Renal cortex interstitium (tissue), 11 donors: Measurements from ENCODE around the gene C1QTNF5. TPM values are rescaled to one million over a fixed set of nuclear protein-coding genes. Genes with fewer than 3 reads are reported as not detected.
A peak's percentile ranks its signal among the peaks of the same experiment; 100 is the strongest.

ENCODE experiments used
- DNase-seq, 11 donors: peaks; one replicate each; pipeline ENCODE4 v3.0.0-alpha.2; 2013; ENCODE audit warnings: low read depth in 9 of 11, low spot score in 4 of 11; ENCODE audit errors: extremely low read depth in 1 of 11
- polyA plus RNA-seq, 3 donors: library from polyadenylated mRNA; unstranded; fragments of 120-200 nt; gene quantifications; one replicate each; pipeline ENCODE4 v1.2.1, GENCODE V29; 2013; ENCODE audit not compliant: insufficient read length in 3 of 3

Gene C1QTNF5
- polyA plus RNA-seq, 3 donors, result 18.1 to 30.5 (median 23.7) TPM

GRCh38 chr11:119344291-119345010 is 3.8 kb upstream of the C1QTNF5 start:
- no peak for DNase-seq

- DNase-seq, result no peak
Measured at GRCh38 chr11:119343726-119344125, 3.0 kb upstream of the C1QTNF5 start.

GRCh38 chr11:119342362-119343130 is 1.9 kb upstream of the C1QTNF5 start:
- DNase-seq, result no peak

GRCh38 chr11:119342023-119342300 is 1.3 kb upstream of the C1QTNF5 start:
- DNase-seq, result no peak

GRCh38 chr11:119341222-119342022 is 739 bp upstream of the C1QTNF5 start:
- no peak for DNase-seq

GRCh38 chr11:119339589-119340334 is 921 bp downstream of the C1QTNF5 start:
- DNase-seq, result peak in 1 of 11 donors; percentile 72

- no peak for DNase-seq
Measured at GRCh38 chr11:119338965-119339588, 1.6 kb downstream of the C1QTNF5 start.

- peak in 3 of 11 donors; percentile 79 to 81 (median 79) for DNase-seq
Measured at GRCh38 chr11:119338318-119338890, 2.3 kb downstream of the C1QTNF5 start.

- DNase-seq, result no peak
Measured at GRCh38 chr11:119337581-119338317, 2.9 kb downstream of the C1QTNF5 start.

GRCh38 chr11:119336744-119337469 is 3.8 kb downstream of the C1QTNF5 start:
- DNase-seq, result no peak

- DNase-seq, result no peak
Measured at GRCh38 chr11:119335655-119336543, 4.8 kb downstream of the C1QTNF5 start.

- DNase-seq, result no peak
Measured at GRCh38 chr11:119335091-119335654, 5.5 kb downstream of the C1QTNF5 start.

- DNase-seq, result peak; percentile 96 to 99 (median 97)
Measured at GRCh38 chr11:119334174-119334930, 6.3 kb downstream of the C1QTNF5 start, which contains the start of gene RNF26. RNF26 (plus strand) TSS chr11:119334527; CDS start chr11:119335123, 596 bp downstream.

- no peak for DNase-seq
Measured at GRCh38 chr11:119332111-119332765, 8.4 kb downstream of the C1QTNF5 start.

GRCh38 chr11:119330237-119330636 is 10.4 kb downstream of the C1QTNF5 start:
- no peak for DNase-seq
